RWPE1 (cell line): ENCODE results near the gene ZFYVE19.

Experiments
- CTCF ChIA-PET: fragments of 350-600 bp; sonication (Branson Sonifier 250); formaldehyde crosslinking; extraction: SDS; loops from one replicate; lab custom pipeline; 2021; lab: Yijun Ruan, JAX
- POLR2A ChIA-PET: fragments of 400-600 bp; formaldehyde crosslinking; extraction: SDS; loops from one replicate; lab custom pipeline; 2020; ENCODE audit warnings: antibody characterized with exemption; ENCODE audit not compliant: low non-redundant PET; lab: Yijun Ruan, JAX
- DNase-seq: peaks from one replicate; pipeline ENCODE4 v3.0.0; 2012; ENCODE audit warnings: low spot score
- H3K27ac ChIP-seq: fragments of 450-650 bp; 2 replicates; pipeline ENCODE4 v1.5.1; 2017
- CTCF ChIP-seq: fragments of 450-650 bp; conservative IDR thresholded peaks from 2 replicates; pipeline ENCODE4 v1.5.1; 2017; ENCODE audit warnings: low read depth, mild to moderate bottlenecking

ZFYVE19 gene

GRCh38 chr15:40775007-40775406 lies 31.9 kb upstream of the ZFYVE19 start:
- DNase-seq: no peak
- POLR2A ChIA-PET: no interaction called here

GRCh38 chr15:40775740-40776536 lies 31.0 kb upstream of the ZFYVE19 start:
- POLR2A ChIA-PET: no interaction called here
- no peak for TF ChIP-seq CTCF
- DNase-seq: no peak
- peak overlapping the region; percentile 77 for H3K27ac ChIP-seq
- CTCF ChIA-PET: interaction anchor here (1.2 kb wide), 1 partner anchor 11 kb away, joined by 4 read pairs; no protein-coding TSS in a partner anchor

More at GRCh38 chr15:40775007-40775406, 31.9 kb upstream of the ZFYVE19 start:
- no peak for TF ChIP-seq CTCF
- H3K27ac ChIP-seq: peak overlapping the region; percentile 77
- CTCF ChIA-PET: no interaction called here

GRCh38 chr15:40776537-40777141 lies 30.2 kb upstream of the ZFYVE19 start:
- POLR2A ChIA-PET: interaction anchor here (0.6 kb wide), 1 partner anchor 13 kb away, joined by 3 read pairs; no protein-coding TSS in a partner anchor

GRCh38 chr15:40782609-40783227 lies 24.2 kb upstream of the ZFYVE19 start:
- POLR2A ChIA-PET: interaction anchor here (0.5 to 0.6 kb wide), 2 partner anchors 20 to 208 kb away, joined by 3 read pairs; no protein-coding TSS in a partner anchor
- peak; percentile 74 for DNase-seq
- TF ChIP-seq CTCF: peak; percentile 87
- CTCF ChIA-PET: interaction anchor here (0.5 to 1.9 kb wide), 18 partner anchors 8 to 640 kb away, joined by 3 to 27 read pairs (median 4); partner anchors contain the start of genes C15orf62, GCHFR and VPS18
- no peak overlapping the region for H3K27ac ChIP-seq

More at GRCh38 chr15:40776537-40777141, 30.2 kb upstream of the ZFYVE19 start:
- TF ChIP-seq CTCF: no peak
- CTCF ChIA-PET: interaction anchor here (0.8 to 1.3 kb wide), 3 partner anchors 11 to 117 kb away, joined by 4 to 9 read pairs (median 8); partner anchors contain the start of gene VPS18
- DNase-seq: peak; percentile 88
- H3K27ac ChIP-seq: peak overlapping the region; percentile 77

- no peak for TF ChIP-seq CTCF
- DNase-seq: no peak
- ChIA-PET POLR2A (interaction anchor here (1.0 kb wide), 1 partner anchor 59 kb away, joined by 4 read pairs; the partner anchor contains the start of gene SPINT1), CTCF (interaction anchor here (0.8 to 2.1 kb wide), 5 partner anchors 73 to 118 kb away, joined by 3 to 7 read pairs (median 4); partner anchors contain the start of gene VPS18)
- no peak overlapping the region for H3K27ac ChIP-seq
These were observed 21.7 kb upstream of the ZFYVE19 start for GRCh38 chr15:40785164-40785563.
